ENCODE measurements around the gene ADAMTSL5.

The ADAMTSL5 gene

DNA sequence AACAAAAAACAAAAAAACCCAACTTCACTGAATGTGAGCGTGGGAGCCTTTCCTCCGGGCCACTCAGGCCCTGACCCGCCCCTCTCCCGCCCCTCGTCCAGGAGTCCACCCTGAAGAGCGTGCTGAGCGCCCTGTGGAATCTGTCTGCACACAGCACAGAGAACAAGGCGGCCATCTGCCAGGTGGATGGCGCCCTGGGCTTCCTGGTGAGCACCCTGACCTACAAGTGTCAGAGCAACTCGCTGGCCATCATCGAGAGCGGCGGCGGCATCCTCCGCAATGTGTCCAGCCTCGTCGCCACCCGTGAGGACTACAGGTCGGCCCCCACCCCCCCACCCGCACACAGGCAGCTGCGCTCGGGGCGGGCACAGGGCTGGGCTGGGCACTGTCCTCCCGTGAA, 51.0 kb downstream of the ADAMTSL5 start:
- DNase-seq: no peak

DNA sequence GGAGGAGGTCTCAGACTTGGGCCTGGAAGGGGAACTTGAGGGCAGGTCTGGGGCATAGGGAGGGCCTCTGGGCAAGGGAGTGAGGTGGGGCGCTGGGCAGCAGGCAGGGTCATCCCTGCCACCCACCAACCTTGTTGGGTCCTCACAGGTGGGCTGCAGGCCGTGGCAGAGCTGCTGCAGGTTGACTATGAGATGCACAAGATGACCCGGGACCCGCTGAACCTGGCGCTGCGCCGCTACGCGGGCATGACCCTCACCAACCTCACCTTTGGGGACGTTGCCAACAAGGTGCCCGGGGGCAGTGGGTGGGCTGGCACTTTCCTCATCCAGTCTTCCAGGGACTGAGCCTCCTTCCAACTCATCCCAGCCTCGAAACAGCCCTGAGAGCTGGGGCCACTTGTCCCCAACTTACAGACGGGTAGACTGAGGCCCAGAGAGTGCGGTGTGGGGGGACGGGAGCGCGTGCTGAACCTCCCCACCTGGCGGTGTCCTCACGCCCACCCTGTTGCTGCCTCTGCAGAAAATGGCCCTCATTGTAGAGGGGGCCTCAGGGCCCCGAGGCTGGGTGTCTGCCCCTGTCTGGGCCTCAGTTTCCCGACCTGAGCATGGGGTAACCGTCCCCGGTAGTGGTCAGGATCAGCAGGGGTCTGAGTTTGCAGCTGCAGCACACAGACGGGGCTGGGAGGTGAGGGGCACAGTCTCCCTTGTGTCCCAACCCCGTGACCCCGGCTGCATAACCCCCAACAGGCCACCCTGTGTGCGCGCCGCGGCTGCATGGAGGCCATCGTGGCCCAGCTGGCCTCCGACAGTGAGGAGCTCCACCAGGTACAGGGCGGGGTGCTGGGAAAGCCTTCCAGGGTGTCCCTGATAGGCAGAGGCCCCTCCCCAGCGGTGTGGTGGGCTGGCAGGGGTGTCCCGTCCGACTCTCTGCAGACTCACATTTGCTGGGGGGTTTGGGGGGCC, 52.5 kb downstream of the ADAMTSL5 start:
- no peak for DNase-seq

DNA sequence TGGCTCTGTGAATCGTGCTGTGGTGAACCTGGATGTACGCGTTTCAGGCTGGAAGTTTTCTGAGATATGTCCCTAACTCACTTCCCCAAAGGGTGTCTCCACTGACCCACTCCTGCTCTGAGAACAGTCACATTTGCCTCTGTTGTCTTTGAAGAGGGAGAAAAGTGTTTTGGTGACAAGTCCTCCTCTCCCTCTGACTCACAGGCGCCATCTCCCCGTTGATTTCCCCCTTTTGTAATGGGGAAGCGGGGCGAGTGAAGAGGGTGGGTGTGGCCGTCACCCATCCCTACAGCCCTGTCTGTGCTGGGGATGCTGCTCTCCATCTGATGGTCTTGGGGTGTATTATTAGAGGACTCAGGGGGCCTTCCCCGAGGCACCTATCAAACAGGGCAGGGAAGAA, 53.3 kb downstream of the ADAMTSL5 start:
- no peak for DNase-seq

DNA sequence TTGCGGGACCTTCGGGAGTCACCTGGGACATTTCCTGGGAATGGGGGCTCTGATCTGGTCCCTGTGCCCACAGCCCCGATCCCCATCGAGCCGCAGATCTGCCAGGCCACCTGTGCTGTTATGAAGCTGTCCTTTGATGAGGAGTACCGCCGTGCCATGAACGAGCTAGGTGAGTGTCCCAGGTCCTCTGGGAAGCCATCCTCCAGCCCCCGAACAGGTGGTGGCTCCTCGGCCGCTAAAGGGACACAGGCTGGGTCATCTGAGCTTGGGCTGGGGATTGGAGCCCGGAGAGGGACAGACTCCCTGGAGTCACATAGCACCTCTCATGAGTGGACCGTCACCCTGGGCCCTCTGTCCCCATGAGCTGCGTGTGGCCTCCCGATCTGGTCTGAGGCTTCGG, 54.9 kb downstream of the ADAMTSL5 start:
- no peak for DNase-seq

DNA sequence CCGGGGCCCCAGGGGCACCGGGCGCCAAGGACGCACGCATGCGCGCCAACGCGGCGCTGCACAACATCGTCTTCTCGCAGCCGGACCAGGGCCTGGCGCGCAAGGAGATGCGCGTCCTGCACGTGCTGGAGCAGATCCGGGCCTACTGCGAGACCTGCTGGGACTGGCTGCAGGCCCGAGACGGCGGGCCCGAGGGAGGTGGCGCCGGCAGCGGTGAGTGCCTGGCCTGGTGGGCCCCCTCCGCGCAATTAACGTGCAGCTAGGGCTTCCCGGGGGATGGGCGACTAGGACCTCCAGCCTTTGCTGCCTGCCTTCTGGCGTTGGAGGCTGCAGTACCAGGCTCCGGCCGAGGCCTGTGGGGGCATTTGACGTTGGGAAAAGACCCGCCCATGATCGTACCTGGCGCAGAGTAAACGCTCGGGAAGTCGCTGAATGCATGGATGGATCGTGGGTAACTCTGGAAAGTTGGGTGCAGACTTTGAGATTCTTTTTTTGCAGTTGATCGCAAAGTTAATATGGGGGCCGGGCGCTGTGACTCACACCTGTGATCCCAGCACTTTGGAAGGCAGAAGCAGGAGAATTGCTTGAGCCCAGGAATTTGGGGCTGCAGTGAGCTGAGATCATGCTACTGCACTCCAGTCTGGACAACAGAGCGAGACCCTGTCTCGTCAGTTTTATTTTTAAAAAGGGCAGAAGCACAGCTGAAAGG, 55.6 kb downstream of the ADAMTSL5 start:
- no peak for DNase-seq

DNA sequence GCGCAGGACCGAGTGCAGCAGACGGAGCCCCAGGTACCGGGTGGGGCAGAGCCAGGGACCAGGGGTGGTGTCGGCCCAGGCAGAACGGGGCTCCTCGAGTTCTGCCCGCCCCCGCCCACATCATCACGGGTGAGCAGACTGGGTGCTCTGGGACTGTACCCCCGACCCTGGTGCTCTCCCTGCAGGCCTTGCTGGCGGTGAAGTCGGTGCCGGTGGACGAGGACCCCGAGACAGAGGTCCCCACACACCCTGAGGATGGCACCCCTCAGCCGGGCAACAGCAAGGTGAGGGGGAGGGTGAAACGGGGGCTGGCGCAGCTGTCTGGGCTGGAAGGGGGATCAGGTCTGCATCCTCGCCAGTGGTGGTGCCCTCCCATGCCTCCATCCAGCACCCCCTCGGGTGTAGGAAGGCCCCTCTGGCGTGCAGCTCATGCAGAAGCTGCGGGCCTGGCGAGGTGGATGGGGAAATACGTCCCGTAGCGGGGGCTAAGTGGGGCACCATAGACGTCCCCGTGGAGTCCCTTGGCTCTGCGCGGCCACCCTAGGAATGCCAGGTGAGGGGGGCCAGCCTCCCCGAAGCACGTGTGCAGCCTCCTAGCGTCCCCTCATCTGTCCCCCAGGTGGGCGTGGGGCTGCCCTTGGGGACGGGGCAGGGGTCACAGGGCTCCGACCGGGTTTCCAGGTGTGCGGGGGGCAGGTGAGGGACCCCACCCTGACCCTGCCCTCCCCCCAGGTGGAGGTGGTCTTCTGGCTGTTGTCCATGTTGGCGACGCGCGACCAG, 56.5 kb downstream of the ADAMTSL5 start:
- no peak for DNase-seq

DNA sequence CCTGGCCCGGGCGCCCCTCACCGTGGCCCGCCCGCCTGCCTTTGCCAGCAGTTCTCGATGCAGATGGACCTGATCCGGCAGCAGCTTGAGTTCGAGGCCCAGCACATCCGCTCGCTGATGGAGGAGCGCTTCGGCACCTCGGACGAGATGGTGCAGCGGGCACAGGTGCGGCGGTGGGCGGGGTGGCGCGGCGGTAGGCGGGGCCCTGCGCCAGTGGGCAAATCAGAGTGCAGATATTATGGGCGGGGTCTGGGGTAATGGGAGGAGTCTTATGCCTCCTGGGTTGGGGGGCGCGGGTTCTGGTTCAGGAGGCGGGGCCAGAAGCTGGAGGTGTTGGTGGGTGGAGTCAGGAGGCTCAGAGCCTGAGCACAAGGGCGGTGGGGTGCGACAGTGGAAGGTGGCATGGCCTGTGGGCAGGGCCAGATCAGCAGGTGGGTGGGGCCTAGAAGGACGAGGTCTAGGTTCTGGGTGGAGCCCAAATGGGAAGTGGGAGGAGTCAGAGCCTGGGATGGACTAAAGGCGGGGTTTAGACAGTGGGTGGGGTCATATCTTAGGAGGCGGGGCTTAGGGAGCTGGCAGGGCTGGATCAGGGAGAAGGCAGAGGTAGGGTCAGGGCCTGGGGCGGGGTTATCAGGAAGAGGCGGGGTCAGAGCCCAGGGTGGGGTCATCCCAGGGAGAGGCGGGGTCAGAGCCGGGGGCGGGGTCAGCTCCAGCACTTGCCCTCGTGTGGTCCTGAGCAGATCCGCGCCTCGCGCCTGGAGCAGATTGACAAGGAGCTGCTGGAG, 57.3 kb downstream of the ADAMTSL5 start:
- no peak for DNase-seq

Measured in NCI-H2227 treated with DMSO at 0.1 percent for 48 hours (cell line).